Heart left ventricle (tissue), 13 donors: ENCODE data around the gene ERICH6B.

Experiments
- CTCF ChIP-seq, 12 donors: fragments of 200-600 bp; sonication (generic) in 4 of 12; IDR thresholded peaks; one replicate each; pipeline versions ENCODE4 v1.5.0 to v1.8.0; 2018 to 2022; ENCODE audit warnings: antibody characterized with exemption in 12 of 12, mild to moderate bottlenecking in 5 of 12
- POLR2A ChIP-seq, 2 donors: fragments of 450-650 bp; IDR thresholded peaks; one replicate each; pipeline ENCODE4 v1.6.1; 2017; ENCODE audit warnings: antibody characterized with exemption in 2 of 2, mild to moderate bottlenecking in 2 of 2, moderate library complexity in 2 of 2
- donor health status: ischemic (EF 13 %, LVEDD 7.1; RV severe dilation, severe dysfunction).
- donor health status: DM: no; HTN: yes; CAD: no.
- donor health status: DM: no; HTN: no; CAD: no.
- donor health status: ischemic (EF 25% LVEDD 6.9; RV normal size, moderate dysfunction).
- donor health status: ischemic (EF 25% LVEDD 5.7; RV mildly dilated, moderate dysfunction).
- donor health status: ischemic (EF 35%, LVEDD 5.7; RV mildly dilated, moderate dysfunction).
- donor health status: nonischemic (EF 11% LVEDD 7.7; RV severe dilation, severe dysfunction).
- donor health status: DM: yes; HTN: yes; CAD: no.
- donor health status: PGD.
- donor health status: ischemic (EF 29% LVEDD 5.4; RV normal size, mild dysfunction).
- donor health status: nonischemic (EF 23%, LVEDD 6.1; RV moderate dilation, normal function).

- TF ChIP-seq CTCF (IDR thresholded peaks at IDR 0.05), result no peak
- no peak for TF ChIP-seq POLR2A (IDR thresholded peaks at IDR 0.05)
These were observed 40.3 kb downstream of the ERICH6B start for GRCh38 chr13:45575146-45575829.
